OCI-LY7 (cell line): ENCODE measurements around the gene PIGQ.

ENCODE experiments used
- CTCF ChIP-seq: fragments of 200-600 bp; sonication (generic); conservative IDR thresholded peaks from 2 replicates; pipeline ENCODE4 v1.5.1; 2014; ENCODE audit warnings: mild to moderate bottlenecking, antibody characterized with exemption, low read length, moderate library complexity, mixed read lengths
- EZH2phosphoT487 ChIP-seq: fragments of 200-600 bp; sonication (generic); IDR thresholded peaks from 2 replicates; pipeline ENCODE4 v1.6.1; 2018; ENCODE audit warnings: low read depth, borderline replicate concordance, mild to moderate bottlenecking, mixed run types, antibody characterized with exemption, low read length, moderate library complexity, mixed read lengths

- TF ChIP-seq CTCF (no peak), EZH2phosphoT487 (no peak)
These were observed 39.5 kb downstream of the PIGQ start for GRCh38 chr16:609316-609715.
